HepG2 (cell line): Measurements from ENCODE around the gene JOSD2. TPM values are rescaled to one million over a fixed set of nuclear protein-coding genes. Genes with fewer than 3 reads are reported as not detected.

Source experiments
- ATAC-seq: fragments of 200-7000 bp; cut with Tn5 transposase; 3 replicates; pipeline ENCODE4 v1.9.1; 2020; ENCODE audit warnings: mild to moderate bottlenecking, moderate library complexity
- BruUV-seq: library from RNA; stranded (reverse); fragments of 400-500 nt; replicated peaks from 2 replicates; lab custom pipeline; 2021; lab: Mats Ljungman, UMichigan
- CTCF ChIA-PET: fragments of 300-600 bp; formaldehyde crosslinking; extraction: SDS; loops from one replicate; lab custom pipeline; 2021; ENCODE audit warnings: low total read pairs, inconsistent platforms, low intra/inter-chr PET ratio; lab: Yijun Ruan, JAX
- POLR2A ChIA-PET: fragments of 350-600 bp; sonication (Branson Sonifier 250); formaldehyde crosslinking; loops from one replicate; lab custom pipeline; 2020; ENCODE audit warnings: antibody characterized with exemption, inconsistent platforms; lab: Yijun Ruan, JAX
- DNase-seq: peaks from one replicate; pipeline ENCODE4 v3.0.0-alpha.2; 2015; ENCODE audit warnings: low spot score
- FAIRE-seq: peaks from 3 replicates; lab custom pipeline; 2011; peaks lifted over from hg19 to GRCh38; lab: Jason Lieb, UNC
- H2AFZ ChIP-seq: one replicate; pipeline ENCODE4 v1.6.1; 2011; ENCODE audit warnings: low read length, inconsistent platforms
- H3K27ac ChIP-seq: fragments of 300-600 bp; 3 replicates; pipeline ENCODE4 v1.8.0; 2011; ENCODE audit warnings: mixed run types, mild to moderate bottlenecking, mixed read lengths, low read length, inconsistent platforms; ENCODE audit not compliant: insufficient read depth; ENCODE audit errors: extremely low read length
- H3K27me3 ChIP-seq, 2 experiments: fragments of 200-600 bp in 1 of 2; 2 replicates in 1 of 2; 3 replicates in 1 of 2; pipeline versions ENCODE4 v1.6.0 to v1.8.0; 2011; ENCODE audit warnings: low read length in 2 of 2, mild to moderate bottlenecking in 2 of 2, moderate library complexity in 2 of 2, inconsistent platforms in 1 of 2; ENCODE audit not compliant: insufficient read depth in 2 of 2, control insufficient read depth in 1 of 2
- H3K36me3 ChIP-seq, 2 experiments: fragments of 200-600 bp in 1 of 2; replicated peaks in 1 of 2; 2 replicates in 1 of 2; 3 replicates in 1 of 2; pipeline versions ENCODE4 v1.5.1 to v1.8.0; 2011; ENCODE audit warnings: low read length in 2 of 2, inconsistent platforms in 1 of 2; ENCODE audit not compliant: insufficient read depth in 2 of 2, control insufficient read depth in 1 of 2
- H3K4me1 ChIP-seq: 2 replicates; pipeline ENCODE4 v1.5.1; 2012; ENCODE audit warnings: low read length, inconsistent platforms; ENCODE audit not compliant: insufficient read depth
- H3K4me2 ChIP-seq: 2 replicates; pipeline ENCODE4 v1.6.0; 2011; ENCODE audit warnings: low read depth, low read length, inconsistent platforms
- H3K4me3 ChIP-seq, 3 experiments: fragments of 200-600 bp in 1 of 3; sonication (generic), shearing (Covaris generic) in 1 of 3; replicated peaks in 1 of 3; 2 replicates each; pipeline ENCODE4 v1.5.1; 2011 to 2016; ENCODE audit warnings: low read length in 3 of 3, inconsistent platforms in 2 of 3, low read depth in 2 of 3, mild to moderate bottlenecking in 2 of 3, control low read depth in 1 of 3, mixed read lengths in 1 of 3; ENCODE audit not compliant: insufficient read depth in 1 of 3
- H3K79me2 ChIP-seq: one replicate; pipeline ENCODE4 v1.6.1; 2011; ENCODE audit warnings: low read length, inconsistent platforms; ENCODE audit not compliant: insufficient read depth
- H3K9ac ChIP-seq: 2 replicates; pipeline ENCODE4 v1.6.0; 2011; ENCODE audit warnings: mild to moderate bottlenecking, low read depth, low read length, inconsistent platforms; ENCODE audit not compliant: insufficient read depth
- H3K9me3 ChIP-seq: 2 replicates; pipeline ENCODE4 v1.5.1; 2012; ENCODE audit warnings: mild to moderate bottlenecking, low read length
- H4K20me1 ChIP-seq: 2 replicates; pipeline ENCODE4 v1.6.0; 2011; ENCODE audit warnings: inconsistent platforms, mild to moderate bottlenecking, low read length, moderate library complexity; ENCODE audit not compliant: insufficient read depth
- HIVEP1 ChIP-seq: sonication (generic); formaldehyde crosslinking; IDR thresholded peaks from 2 replicates; pipeline ENCODE4 v1.4.0; 2020; ENCODE audit warnings: mild to moderate bottlenecking, missing genetic modification reagents
- NKX3-1 ChIP-seq: sonication (generic); formaldehyde crosslinking; IDR thresholded peaks from 2 replicates; pipeline ENCODE4 v1.5.0; 2020; ENCODE audit warnings: missing genetic modification reagents
- RBM22 ChIP-seq: fragments of 200-400 bp; formaldehyde crosslinking; optimal IDR thresholded peaks from 2 replicates; pipeline ENCODE3; 2017; ENCODE audit warnings: mild to moderate bottlenecking, low read length, moderate library complexity
- ZNF780A ChIP-seq: sonication (generic); formaldehyde crosslinking; IDR thresholded peaks from 2 replicates; pipeline ENCODE4 v1.8.0; 2022; ENCODE audit warnings: mild to moderate bottlenecking, missing genetic modification reagents, moderate library complexity
- WGBS: methylation state at CpG from one replicate; pipeline ENCODE4 v1.1.6; 2017; ENCODE audit warnings: low lambda C conversion rate; 5-methylcytosine and 5-hydroxymethylcytosine counted together
- in situ Hi-C: cut with HindIII; loops from 2 replicates; pipeline ENCODE4 v1.10.0; 2017; ENCODE audit warnings: low pct_unique_long_range_greater_than_20kb; ENCODE audit not compliant: extremely low pct_ligation_motif_present
- intact Hi-C: fragments of 100-400 bp; cut with micrococcal nuclease; formaldehyde crosslinking; loops from one replicate; pipeline ENCODE4 v1.10.0; 2022; ENCODE audit not compliant: unreplicated experiment
- polyA plus RNA-seq, 8 experiments: library from polyadenylated mRNA; depleted of rRNA in 3 of 8; stranded (reverse) in 7 of 8; unstranded in 1 of 8; fragments of >200 nt; fragmentation: Illumina TruSeq in 4 of 8; extraction: Trizol in 4 of 8; gene quantifications; 2 replicates each; pipeline versions ENCODE4 v1.2.1 to v1.2.3, GENCODE V29; 2011 to 2016; ENCODE audit warnings: low read depth in 4 of 8, missing spikeins in 1 of 8, mixed read lengths in 1 of 8; ENCODE audit not compliant: insufficient read depth in 1 of 8
- total RNA-seq, 5 experiments: library from RNA; depleted of rRNA; stranded (reverse); fragments of >200 nt; fragmentation: Illumina TruSeq; extraction: Trizol; gene quantifications; 2 replicates each; pipeline ENCODE4 v1.2.3, GENCODE V29; 2016; ENCODE audit warnings: low read depth in 1 of 5
- TF ChIP-seq, protein P1 (sequence below): IDR thresholded peaks from 2 replicates; pipeline ENCODE4 v1.6.1; 2012; ENCODE audit warnings: low read depth, low read length, improper control_type of control experiment
- TF ChIP-seq, protein P2 (sequence below): sonication (generic); formaldehyde crosslinking; IDR thresholded peaks from 2 replicates; pipeline ENCODE4 v1.4.0; 2020; ENCODE audit warnings: mild to moderate bottlenecking, missing genetic modification reagents, borderline replicate concordance

Gene JOSD2
- total and polyA plus RNA-seq, 2 of the 13 experiments (the other 11 are each of a cell fraction or from before 2014, with no cell fraction given): 2.0 to 4.1 TPM

DNA sequence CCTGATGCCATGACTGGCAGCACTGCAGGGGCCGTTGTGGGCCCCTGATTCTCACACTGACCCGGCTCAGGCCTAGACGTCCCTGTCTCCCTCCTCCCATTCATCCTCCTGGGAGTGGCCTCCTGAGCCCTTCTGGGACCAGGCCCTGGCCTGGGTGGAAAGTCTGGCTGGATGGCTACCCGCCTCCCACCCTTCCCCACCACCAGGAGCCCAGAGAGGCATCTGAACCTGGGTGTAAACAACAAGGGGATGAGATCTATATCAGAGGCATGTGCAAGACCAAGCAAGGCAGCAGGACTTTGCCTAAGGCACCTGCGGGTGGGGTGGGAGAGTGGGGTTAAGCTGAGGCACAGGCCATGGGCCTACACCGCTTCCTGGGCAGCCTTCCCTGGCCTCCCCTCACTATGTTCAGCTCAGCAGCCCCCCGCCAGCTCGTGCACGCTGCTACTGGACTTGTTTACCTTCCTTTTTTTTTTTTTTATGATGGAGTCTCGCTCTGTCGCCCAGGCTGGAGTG, 24.7 kb upstream of the JOSD2 start:
- in situ Hi-C loops (no loop called here), intact Hi-C loops (no loop called here)
- CTCF ChIA-PET: no interaction called here
- H3K9ac ChIP-seq: no peak overlapping the region
- H3K4me1 ChIP-seq: no peaks in the 10 kb centered on the region
- H3K27ac ChIP-seq: no peak overlapping the region
- H4K20me1 ChIP-seq: no peaks in the 10 kb centered on the region
- ATAC-seq: no peak
- no peak for DNase-seq
- no peaks in the 10 kb centered on the region for H3K36me3 ChIP-seq
- no peak for FAIRE-seq
- TF ChIP-seq NKX3-1 (CRISPR knock-in tag) (no peak), HIVEP1 (CRISPR knock-in tag) (no peak), RBM22 (no peak)
- TF ChIP-seq, protein P1, sequence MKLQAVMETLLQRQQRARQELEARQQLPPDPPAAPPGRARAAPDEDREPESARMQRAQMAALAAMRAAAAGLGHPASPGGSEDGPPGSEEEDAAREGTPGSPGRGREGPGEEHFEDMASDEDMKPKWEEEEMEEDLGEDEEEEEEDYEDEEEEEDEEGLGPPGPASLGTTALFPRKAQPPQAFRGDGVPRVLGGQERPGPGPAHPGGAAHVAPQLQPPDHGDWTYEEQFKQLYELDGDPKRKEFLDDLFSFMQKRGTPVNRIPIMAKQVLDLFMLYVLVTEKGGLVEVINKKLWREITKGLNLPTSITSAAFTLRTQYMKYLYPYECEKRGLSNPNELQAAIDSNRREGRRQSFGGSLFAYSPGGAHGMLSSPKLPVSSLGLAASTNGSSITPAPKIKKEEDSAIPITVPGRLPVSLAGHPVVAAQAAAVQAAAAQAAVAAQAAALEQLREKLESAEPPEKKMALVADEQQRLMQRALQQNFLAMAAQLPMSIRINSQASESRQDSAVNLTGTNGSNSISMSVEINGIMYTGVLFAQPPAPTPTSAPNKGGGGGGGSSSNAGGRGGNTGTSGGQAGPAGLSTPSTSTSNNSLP: no peak
- H3K27me3 ChIP-seq: peaks cover 0 to 15% of the 10 kb centered on the region in 2 experiments; a peak in 3 of 5 replicates
- 5% methylated on average over 11 of the region's 11 CpGs for WGBS
- no peaks in the 10 kb centered on the region for H3K9me3 ChIP-seq
- BruUV-seq: no TSS peak
- H3K79me2 ChIP-seq: no peaks in the 10 kb centered on the region
- no peak overlapping the region for H3K4me3 ChIP-seq
- H3K4me2 ChIP-seq: no peak overlapping the region
- POLR2A ChIA-PET: no interaction called here
- H2AFZ ChIP-seq: no peak overlapping the region

DNA sequence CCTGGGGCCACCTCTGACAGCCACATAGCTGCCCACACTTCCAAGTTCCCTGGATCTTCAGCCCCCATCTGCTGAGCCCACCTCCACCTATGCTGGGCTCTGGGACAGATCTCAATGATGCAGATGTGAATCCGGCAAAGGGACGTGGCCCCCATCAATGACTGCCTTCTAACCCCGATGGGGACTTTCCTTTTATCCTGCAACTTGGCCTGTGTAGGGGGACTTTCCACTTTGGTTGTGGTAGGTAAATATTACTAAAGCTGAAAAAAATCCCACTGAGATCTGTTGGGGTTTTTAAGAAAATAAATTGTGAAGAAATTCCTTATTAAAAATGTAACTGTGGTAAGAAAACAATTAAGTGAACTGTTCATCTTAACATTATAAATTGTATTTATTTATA, 23.5 kb upstream of the JOSD2 start:
- H3K27me3 ChIP-seq: peaks cover 0 to 15% of the 10 kb centered on the region in 2 experiments; a peak in 3 of 5 replicates
- no peak overlapping the region for H2AFZ ChIP-seq
- H3K27ac ChIP-seq: no peak overlapping the region
- DNase-seq: no peak
- WGBS: 29% methylated on average over 3 of the region's 3 CpGs
- in situ Hi-C loops (no loop called here), intact Hi-C loops (no loop called here)
- ChIA-PET CTCF (no interaction called here), POLR2A (no interaction called here)
- H4K20me1 ChIP-seq: no peaks in the 10 kb centered on the region
- ATAC-seq: no peak
- no TSS peak for BruUV-seq
- H3K4me2 ChIP-seq: no peak overlapping the region
- H3K9me3 ChIP-seq: no peaks in the 10 kb centered on the region
- no peak overlapping the region for H3K9ac ChIP-seq
- H3K79me2 ChIP-seq: no peaks in the 10 kb centered on the region
- H3K4me3 ChIP-seq: no peak overlapping the region
- no peaks in the 10 kb centered on the region for H3K4me1 ChIP-seq
- FAIRE-seq: no peak
- no peaks in the 10 kb centered on the region for H3K36me3 ChIP-seq
- TF ChIP-seq, protein P2, sequence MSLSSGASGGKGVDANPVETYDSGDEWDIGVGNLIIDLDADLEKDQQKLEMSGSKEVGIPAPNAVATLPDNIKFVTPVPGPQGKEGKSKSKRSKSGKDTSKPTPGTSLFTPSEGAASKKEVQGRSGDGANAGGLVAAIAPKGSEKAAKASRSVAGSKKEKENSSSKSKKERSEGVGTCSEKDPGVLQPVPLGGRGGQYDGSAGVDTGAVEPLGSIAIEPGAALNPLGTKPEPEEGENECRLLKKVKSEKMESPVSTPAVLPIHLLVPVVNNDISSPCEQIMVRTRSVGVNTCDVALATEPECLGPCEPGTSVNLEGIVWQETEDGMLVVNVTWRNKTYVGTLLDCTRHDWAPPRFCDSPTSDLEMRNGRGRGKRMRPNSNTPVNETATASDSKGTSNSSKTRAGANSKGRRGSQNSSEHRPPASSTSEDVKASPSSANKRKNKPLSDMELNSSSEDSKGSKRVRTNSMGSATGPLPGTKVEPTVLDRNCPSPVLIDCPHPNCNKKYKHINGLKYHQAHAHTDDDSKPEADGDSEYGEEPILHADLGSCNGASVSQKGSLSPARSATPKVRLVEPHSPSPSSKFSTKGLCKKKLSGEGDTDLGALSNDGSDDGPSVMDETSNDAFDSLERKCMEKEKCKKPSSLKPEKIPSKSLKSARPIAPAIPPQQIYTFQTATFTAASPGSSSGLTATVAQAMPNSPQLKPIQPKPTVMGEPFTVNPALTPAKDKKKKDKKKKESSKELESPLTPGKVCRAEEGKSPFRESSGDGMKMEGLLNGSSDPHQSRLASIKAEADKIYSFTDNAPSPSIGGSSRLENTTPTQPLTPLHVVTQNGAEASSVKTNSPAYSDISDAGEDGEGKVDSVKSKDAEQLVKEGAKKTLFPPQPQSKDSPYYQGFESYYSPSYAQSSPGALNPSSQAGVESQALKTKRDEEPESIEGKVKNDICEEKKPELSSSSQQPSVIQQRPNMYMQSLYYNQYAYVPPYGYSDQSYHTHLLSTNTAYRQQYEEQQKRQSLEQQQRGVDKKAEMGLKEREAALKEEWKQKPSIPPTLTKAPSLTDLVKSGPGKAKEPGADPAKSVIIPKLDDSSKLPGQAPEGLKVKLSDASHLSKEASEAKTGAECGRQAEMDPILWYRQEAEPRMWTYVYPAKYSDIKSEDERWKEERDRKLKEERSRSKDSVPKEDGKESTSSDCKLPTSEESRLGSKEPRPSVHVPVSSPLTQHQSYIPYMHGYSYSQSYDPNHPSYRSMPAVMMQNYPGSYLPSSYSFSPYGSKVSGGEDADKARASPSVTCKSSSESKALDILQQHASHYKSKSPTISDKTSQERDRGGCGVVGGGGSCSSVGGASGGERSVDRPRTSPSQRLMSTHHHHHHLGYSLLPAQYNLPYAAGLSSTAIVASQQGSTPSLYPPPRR: no peak
- no peak for TF ChIP-seq ZNF780A
